Nephron (organoid): ENCODE measurements around the gene ST3GAL3.

Experiments
- H3K27ac Mint-ChIP-seq, 3 experiments: 2 replicates each; pipeline ENCODE4 v1.8.0; 2020; ENCODE audit warnings: mixed read lengths in 3 of 3, mild to moderate bottlenecking in 2 of 3, moderate library complexity in 1 of 3
- H3K27me3 Mint-ChIP-seq: 2 replicates; pipeline ENCODE4 v1.8.0; 2021; ENCODE audit warnings: low read depth, mild to moderate bottlenecking, moderate library complexity, mixed read lengths
- H3K36me3 Mint-ChIP-seq: 2 replicates; pipeline ENCODE4 v1.8.0; 2020; ENCODE audit warnings: low read depth, mixed read lengths
- H3K4me1 Mint-ChIP-seq: 2 replicates; pipeline ENCODE4 v1.8.0; 2020; ENCODE audit warnings: mixed read lengths
- H3K4me3 Mint-ChIP-seq, 3 experiments: 2 replicates each; pipeline ENCODE4 v1.8.0; 2020; ENCODE audit warnings: mild to moderate bottlenecking in 3 of 3, mixed read lengths in 3 of 3, moderate library complexity in 2 of 3
- H3K9me3 Mint-ChIP-seq: 2 replicates; pipeline ENCODE4 v1.8.0; 2020; ENCODE audit warnings: mixed read lengths
- TF ChIP-seq, protein P1 (sequence below), 3 experiments: fragments of 200-600 bp; sonication (generic); IDR thresholded peaks; one replicate each; pipeline ENCODE4 v1.5.0; 2021; ENCODE audit warnings: antibody characterized with exemption in 3 of 3; ENCODE audit not compliant: unreplicated experiment in 3 of 3

The ST3GAL3 gene

DNA sequence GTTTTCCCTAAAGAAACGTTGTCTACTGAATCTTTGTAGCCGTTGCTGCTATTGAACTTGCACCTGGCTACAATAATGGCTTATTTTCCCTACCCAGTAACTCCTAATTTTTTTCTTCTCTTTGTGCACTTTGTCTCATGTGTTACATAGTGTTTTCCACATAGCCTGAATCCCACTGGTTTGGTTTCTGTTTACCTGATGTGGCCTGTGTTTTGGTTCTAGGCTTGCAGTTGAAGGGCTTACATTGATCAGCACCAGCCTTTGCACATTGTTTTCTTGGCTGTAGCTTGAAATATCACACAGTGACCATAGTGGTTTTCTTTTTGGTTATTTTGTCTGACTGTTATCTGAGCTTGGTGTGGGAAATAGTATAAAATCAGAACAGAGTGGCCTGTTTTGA is 29.5 kb downstream of the ST3GAL3 start:
- TF ChIP-seq, protein P1, sequence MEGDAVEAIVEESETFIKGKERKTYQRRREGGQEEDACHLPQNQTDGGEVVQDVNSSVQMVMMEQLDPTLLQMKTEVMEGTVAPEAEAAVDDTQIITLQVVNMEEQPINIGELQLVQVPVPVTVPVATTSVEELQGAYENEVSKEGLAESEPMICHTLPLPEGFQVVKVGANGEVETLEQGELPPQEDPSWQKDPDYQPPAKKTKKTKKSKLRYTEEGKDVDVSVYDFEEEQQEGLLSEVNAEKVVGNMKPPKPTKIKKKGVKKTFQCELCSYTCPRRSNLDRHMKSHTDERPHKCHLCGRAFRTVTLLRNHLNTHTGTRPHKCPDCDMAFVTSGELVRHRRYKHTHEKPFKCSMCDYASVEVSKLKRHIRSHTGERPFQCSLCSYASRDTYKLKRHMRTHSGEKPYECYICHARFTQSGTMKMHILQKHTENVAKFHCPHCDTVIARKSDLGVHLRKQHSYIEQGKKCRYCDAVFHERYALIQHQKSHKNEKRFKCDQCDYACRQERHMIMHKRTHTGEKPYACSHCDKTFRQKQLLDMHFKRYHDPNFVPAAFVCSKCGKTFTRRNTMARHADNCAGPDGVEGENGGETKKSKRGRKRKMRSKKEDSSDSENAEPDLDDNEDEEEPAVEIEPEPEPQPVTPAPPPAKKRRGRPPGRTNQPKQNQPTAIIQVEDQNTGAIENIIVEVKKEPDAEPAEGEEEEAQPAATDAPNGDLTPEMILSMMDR (IDR thresholded peaks at IDR 0.05; ENCODE audit: unreplicated experiment in 3 of 3) = no peak
- Mint-ChIP-seq H3K36me3 (peaks cover 5% of the 10 kb centered on the region), H3K27ac (no peak overlapping the region), H3K4me1 (peaks cover 8% of the 10 kb centered on the region), H3K27me3 (no peaks in the 10 kb centered on the region), H3K9me3 (no peaks in the 10 kb centered on the region), H3K4me3 (no peak overlapping the region)

DNA sequence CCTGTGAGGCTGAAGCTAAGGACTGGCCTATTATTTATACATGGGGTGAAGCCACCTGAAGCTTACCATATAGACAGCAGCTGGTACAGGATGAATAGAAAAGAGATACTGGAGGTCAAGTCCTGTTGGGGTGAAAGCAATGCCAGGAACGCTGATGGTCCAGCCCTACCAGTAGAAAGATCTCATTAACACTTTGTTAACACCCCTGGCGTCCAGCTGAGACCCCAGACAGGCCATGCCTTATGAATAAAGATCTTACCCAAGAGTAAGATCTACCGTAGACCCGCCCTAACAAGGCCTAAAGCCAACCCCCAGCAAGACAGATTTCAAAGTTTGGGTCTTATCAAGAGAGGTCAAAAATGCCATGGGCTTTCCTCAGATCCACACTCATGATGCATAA is 34.7 kb downstream of the ST3GAL3 start:
- Mint-ChIP-seq H3K27ac (no peak overlapping the region), H3K9me3 (no peaks in the 10 kb centered on the region), H3K27me3 (no peaks in the 10 kb centered on the region), H3K4me3 (no peak overlapping the region), H3K4me1 (no peaks in the 10 kb centered on the region), H3K36me3 (peaks cover 16% of the 10 kb centered on the region)
- TF ChIP-seq, protein P1 (IDR thresholded peaks at IDR 0.05; ENCODE audit: unreplicated experiment in 3 of 3) = no peak

DNA sequence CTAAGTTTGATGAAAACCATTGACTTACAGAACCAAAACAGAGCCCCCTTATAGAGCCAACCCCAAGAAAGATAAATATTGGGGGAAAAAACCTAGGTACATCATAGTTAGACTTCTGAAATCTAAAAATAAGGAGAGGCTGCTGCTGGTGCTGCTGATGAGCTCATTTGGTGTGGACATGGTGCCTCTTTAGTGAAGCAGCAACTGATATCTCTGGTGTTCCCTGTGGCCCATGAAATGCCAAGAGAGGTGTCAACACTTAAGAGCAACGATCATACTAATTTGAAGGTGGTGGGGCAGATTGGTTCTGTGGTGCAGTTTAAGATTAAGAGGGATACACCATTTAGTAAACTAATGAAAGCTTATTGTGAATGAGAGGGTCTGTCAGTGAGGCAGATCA is 35.9 kb downstream of the ST3GAL3 start:
- no peak overlapping the region for H3K4me3 Mint-ChIP-seq

DNA sequence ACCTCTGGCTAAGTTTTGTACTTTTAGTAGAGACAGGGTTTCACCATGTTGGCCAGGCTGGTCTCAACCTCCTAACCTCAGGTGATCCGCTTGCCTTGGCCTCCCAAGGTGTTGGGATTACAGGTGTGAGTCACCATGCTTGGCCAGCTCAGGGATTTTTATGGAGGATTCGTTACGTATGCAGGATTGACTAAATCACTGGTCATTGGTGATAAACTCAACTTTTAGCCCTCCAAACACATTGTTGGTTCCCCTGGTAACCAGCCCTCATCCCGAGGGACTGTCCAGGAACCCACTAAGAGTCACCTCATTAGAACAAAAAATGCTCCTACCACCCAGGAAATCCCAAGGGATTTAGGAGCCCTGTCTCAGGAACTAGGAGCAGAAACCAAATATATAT is 40.4 kb downstream of the ST3GAL3 start:
- Mint-ChIP-seq H3K4me1 (no peaks in the 10 kb centered on the region), H3K36me3 (peaks cover 23% of the 10 kb centered on the region), H3K27ac (no peak overlapping the region), H3K9me3 (no peaks in the 10 kb centered on the region), H3K27me3 (no peaks in the 10 kb centered on the region), H3K4me3 (no peak overlapping the region)
- TF ChIP-seq, protein P1 (IDR thresholded peaks at IDR 0.05; ENCODE audit: unreplicated experiment in 3 of 3) = no peak

More for the DNA sequence above, 35.9 kb downstream of the ST3GAL3 start:
- TF ChIP-seq, protein P1 (IDR thresholded peaks at IDR 0.05; ENCODE audit: unreplicated experiment in 3 of 3) = no peak
- H3K36me3 Mint-ChIP-seq = peaks cover 19% of the 10 kb centered on the region
- H3K27me3 Mint-ChIP-seq = no peaks in the 10 kb centered on the region
- H3K9me3 Mint-ChIP-seq = no peaks in the 10 kb centered on the region
- H3K4me1 Mint-ChIP-seq = no peaks in the 10 kb centered on the region
- H3K27ac Mint-ChIP-seq = no peak overlapping the region

DNA sequence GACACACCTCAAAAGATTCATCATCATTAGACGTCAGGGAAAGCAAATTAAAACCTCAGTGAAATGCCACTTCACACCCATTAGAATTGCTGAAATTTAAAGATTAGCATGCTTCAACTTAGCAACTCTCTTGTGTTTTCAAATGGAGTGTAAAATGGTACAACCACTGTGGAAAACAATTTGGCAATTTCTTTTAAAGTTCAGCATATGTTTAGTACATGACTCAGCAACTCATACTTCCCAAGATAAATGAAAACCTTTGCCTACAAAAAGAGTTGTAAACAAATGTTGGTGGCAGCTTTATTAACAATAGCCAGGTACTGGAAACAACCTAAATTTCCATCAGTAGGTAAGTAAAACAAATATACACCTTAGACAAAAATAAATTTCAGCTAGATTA is 42.7 kb downstream of the ST3GAL3 start:
- Mint-ChIP-seq H3K36me3 (peaks cover 19% of the 10 kb centered on the region), H3K9me3 (no peaks in the 10 kb centered on the region), H3K27ac (no peak overlapping the region), H3K4me1 (no peaks in the 10 kb centered on the region), H3K4me3 (no peak overlapping the region), H3K27me3 (no peaks in the 10 kb centered on the region)
- TF ChIP-seq, protein P1 (IDR thresholded peaks at IDR 0.05; ENCODE audit: unreplicated experiment in 3 of 3) = no peak

DNA sequence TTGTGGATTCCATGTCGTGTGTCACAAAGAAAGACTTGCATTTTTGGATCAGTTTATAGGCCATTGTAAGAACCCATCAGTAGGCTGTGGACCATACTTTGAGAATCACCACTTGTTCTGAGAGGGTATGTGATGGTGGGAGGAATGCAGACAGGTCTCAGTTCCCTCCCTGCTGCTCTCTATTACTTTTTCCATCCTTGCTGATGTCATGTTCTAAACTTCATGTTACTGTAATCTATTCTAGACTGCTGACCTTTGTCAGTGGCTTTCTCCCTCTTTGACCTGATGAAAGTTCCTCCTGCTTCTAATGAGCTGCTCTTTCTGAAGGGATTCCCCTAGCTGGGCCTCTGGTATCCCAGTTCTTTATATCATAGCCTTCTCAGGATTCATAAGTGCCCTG is 46.1 kb downstream of the ST3GAL3 start:
- H3K9me3 Mint-ChIP-seq = no peaks in the 10 kb centered on the region
- H3K36me3 Mint-ChIP-seq = peaks cover 9% of the 10 kb centered on the region
- H3K27ac Mint-ChIP-seq = no peak overlapping the region
- H3K4me1 Mint-ChIP-seq = no peaks in the 10 kb centered on the region
- H3K4me3 Mint-ChIP-seq = no peak overlapping the region
- H3K27me3 Mint-ChIP-seq = no peaks in the 10 kb centered on the region
- TF ChIP-seq, protein P1 (IDR thresholded peaks at IDR 0.05; ENCODE audit: unreplicated experiment in 3 of 3) = no peak
